Lower leg skin (tissue), 3 donors: ENCODE results near the gene VSNL1.

Experiments used
- CTCF ChIP-seq, 3 donors: fragments of 450-650 bp; IDR thresholded peaks; one replicate each; pipeline ENCODE4 v1.5.1; 2016; ENCODE audit warnings: antibody characterized with exemption in 3 of 3, mild to moderate bottlenecking in 3 of 3, moderate library complexity in 2 of 3
- POLR2A ChIP-seq, 2 donors: fragments of 450-650 bp; IDR thresholded peaks; one replicate each; pipeline ENCODE4 v1.6.1; 2016 to 2017; ENCODE audit warnings: antibody characterized with exemption in 2 of 2, mild to moderate bottlenecking in 1 of 2, moderate library complexity in 1 of 2

- TF ChIP-seq CTCF (IDR thresholded peaks at IDR 0.05): no peak
- no peak for TF ChIP-seq POLR2A (IDR thresholded peaks at IDR 0.05)
Measured at GRCh38 chr2:17626986-17627385, 86.5 kb downstream of the VSNL1 start.
